ENCODE data around the gene GPA33.

The GPA33 gene

GRCh38 chr1:167082511-167083027 lies 7.6 kb downstream of the GPA33 start:
- H3K27ac ChIP-seq (replicated peaks) = no peak overlapping the region
- TF ChIP-seq SPI1 (IDR thresholded peaks at IDR 0.05; ENCODE audit: borderline replicate concordance, low read depth) (no peak; the same call in 1 of the 2 replicates), GABPA (IDR thresholded peaks at IDR 0.05; ENCODE audit: low read depth) (no peak), REST (IDR thresholded peaks at IDR 0.05; ENCODE audit: insufficient replicate concordance, low read depth) (no peak), POLR2AphosphoS5 (IDR thresholded peaks at IDR 0.05; ENCODE audit: low read depth) (no peak), CTCF (IDR thresholded peaks at IDR 0.05; ENCODE audit: insufficient read depth, low read length) (no peak)
- peak in 1 of 2 experiments; percentile 59 for DNase-seq (ENCODE audit: low read depth in 1 of 2, low spot score in 1 of 2)
- H3K4me3 ChIP-seq (replicated peaks; ENCODE audit: insufficient read depth, low read length) = no peak overlapping the region
- H3K27me3 ChIP-seq (ENCODE audit: insufficient read depth, poor library complexity, severe bottlenecking) = no peaks in the 10 kb centered on the region

GRCh38 chr1:167081594-167082156 lies 8.5 kb downstream of the GPA33 start:
- TF ChIP-seq REST (IDR thresholded peaks at IDR 0.05; ENCODE audit: insufficient replicate concordance, low read depth) (no peak), CTCF (IDR thresholded peaks at IDR 0.05; ENCODE audit: insufficient read depth, low read length) (no peak), GABPA (IDR thresholded peaks at IDR 0.05; ENCODE audit: low read depth) (no peak), POLR2AphosphoS5 (IDR thresholded peaks at IDR 0.05; ENCODE audit: low read depth) (no peak), SPI1 (IDR thresholded peaks at IDR 0.05; ENCODE audit: borderline replicate concordance, low read depth) (no peak)
- no peak for DNase-seq (ENCODE audit: low read depth in 1 of 2, low spot score in 1 of 2)

GRCh38 chr1:167077868-167078210 lies 12.3 kb downstream of the GPA33 start:
- Histone ChIP-seq H3K4me3 (replicated peaks; ENCODE audit: insufficient read depth, low read length) (no peak overlapping the region), H3K27me3 (ENCODE audit: insufficient read depth, poor library complexity, severe bottlenecking) (no peaks in the 10 kb centered on the region), H3K27ac (replicated peaks) (no peak overlapping the region)
- TF ChIP-seq POLR2AphosphoS5 (IDR thresholded peaks at IDR 0.05; ENCODE audit: low read depth) (no peak), CTCF (IDR thresholded peaks at IDR 0.05; ENCODE audit: insufficient read depth, low read length) (no peak), GABPA (IDR thresholded peaks at IDR 0.05; ENCODE audit: low read depth) (no peak), SPI1 (IDR thresholded peaks at IDR 0.05; ENCODE audit: borderline replicate concordance, low read depth) (no peak), REST (IDR thresholded peaks at IDR 0.05; ENCODE audit: insufficient replicate concordance, low read depth) (no peak)
- DNase-seq (ENCODE audit: low read depth in 1 of 2, low spot score in 1 of 2) = no peak

More at GRCh38 chr1:167081594-167082156, 8.5 kb downstream of the GPA33 start:
- Histone ChIP-seq H3K4me3 (replicated peaks; ENCODE audit: insufficient read depth, low read length) (no peak overlapping the region), H3K27me3 (ENCODE audit: insufficient read depth, poor library complexity, severe bottlenecking) (no peaks in the 10 kb centered on the region), H3K27ac (replicated peaks) (no peak overlapping the region)

All from HL-60 (cell line).